ENCODE measurements around the gene KIRREL1. TPM values are rescaled to one million over a fixed set of nuclear protein-coding genes. Genes with fewer than 3 reads are reported as not detected.

KIRREL1 gene
- total RNA-seq, 2 donors from 2014 or later, result 22.8 to 26.5 TPM

DNA sequence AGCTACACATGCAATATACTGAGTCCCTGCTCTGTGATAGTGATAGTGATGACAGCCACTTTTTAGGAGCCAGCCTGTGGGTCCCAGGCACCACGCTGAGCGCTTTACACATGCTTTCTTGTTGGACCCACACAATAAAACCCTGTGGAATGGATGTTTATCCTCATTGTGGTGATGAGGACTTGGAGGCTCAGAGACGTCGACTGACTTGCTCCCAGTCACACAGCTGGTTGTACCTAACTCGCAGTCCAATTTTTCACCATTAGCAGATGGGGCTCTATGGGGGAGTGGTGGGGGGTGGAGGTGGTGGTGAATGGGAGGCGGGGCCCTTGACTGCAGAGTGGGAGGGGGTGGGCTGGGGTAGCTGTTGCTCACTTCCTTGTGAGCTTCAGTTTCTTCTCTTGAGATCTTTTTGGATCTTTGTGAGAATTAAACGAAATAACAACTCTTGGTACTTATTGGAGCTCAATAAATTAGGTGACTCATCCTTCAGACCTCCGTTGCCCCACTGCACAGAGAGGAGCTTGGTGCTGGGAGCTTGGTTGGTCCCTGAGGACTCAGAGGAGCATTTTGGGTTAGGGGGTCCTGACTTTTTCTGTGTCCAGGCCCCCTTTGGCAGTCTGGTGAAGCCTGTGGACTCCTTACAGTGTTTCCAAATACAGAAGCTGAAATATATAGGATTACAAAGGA, 125.4 kb downstream of the KIRREL1 start:
- no peaks in the 10 kb centered on the region for H3K36me3 ChIP-seq (ENCODE audit: control insufficient read depth, insufficient read depth, low read length)
- Mint-ChIP-seq H3K4me3 (no peak overlapping the region), H3K27me3 (ENCODE audit: insufficient read depth) (peaks cover 20% of the 10 kb centered on the region), H3K9me3 (no peaks in the 10 kb centered on the region), H3K27ac (no peak overlapping the region), H3K36me3 (ENCODE audit: low read depth) (no peaks in the 10 kb centered on the region), H3K4me1 (peaks cover 19% of the 10 kb centered on the region)
- H3K9ac ChIP-seq (ENCODE audit: extremely low read depth, low read length, poor library complexity, severe bottlenecking), result no peak overlapping the region
- H3K4me3 ChIP-seq (ENCODE audit: low read length), result no peak overlapping the region
- WGBS, 2 experiments (ENCODE audit: insufficient coverage in 1 of 2, insufficient read length in 1 of 2), result 65 to 74% methylated on average over 2 to 8 of the region's 8 CpGs
- no peak overlapping the region for H3K27ac ChIP-seq (ENCODE audit: low read depth, low read length)
- peak; percentile 44 for DNase-seq
- no peaks in the 10 kb centered on the region for H3K9me3 ChIP-seq (ENCODE audit: control insufficient read depth, low read length)
- TF ChIP-seq, protein P1, sequence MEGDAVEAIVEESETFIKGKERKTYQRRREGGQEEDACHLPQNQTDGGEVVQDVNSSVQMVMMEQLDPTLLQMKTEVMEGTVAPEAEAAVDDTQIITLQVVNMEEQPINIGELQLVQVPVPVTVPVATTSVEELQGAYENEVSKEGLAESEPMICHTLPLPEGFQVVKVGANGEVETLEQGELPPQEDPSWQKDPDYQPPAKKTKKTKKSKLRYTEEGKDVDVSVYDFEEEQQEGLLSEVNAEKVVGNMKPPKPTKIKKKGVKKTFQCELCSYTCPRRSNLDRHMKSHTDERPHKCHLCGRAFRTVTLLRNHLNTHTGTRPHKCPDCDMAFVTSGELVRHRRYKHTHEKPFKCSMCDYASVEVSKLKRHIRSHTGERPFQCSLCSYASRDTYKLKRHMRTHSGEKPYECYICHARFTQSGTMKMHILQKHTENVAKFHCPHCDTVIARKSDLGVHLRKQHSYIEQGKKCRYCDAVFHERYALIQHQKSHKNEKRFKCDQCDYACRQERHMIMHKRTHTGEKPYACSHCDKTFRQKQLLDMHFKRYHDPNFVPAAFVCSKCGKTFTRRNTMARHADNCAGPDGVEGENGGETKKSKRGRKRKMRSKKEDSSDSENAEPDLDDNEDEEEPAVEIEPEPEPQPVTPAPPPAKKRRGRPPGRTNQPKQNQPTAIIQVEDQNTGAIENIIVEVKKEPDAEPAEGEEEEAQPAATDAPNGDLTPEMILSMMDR (conservative IDR thresholded peaks at IDR 0.05), result no peak
- peaks cover 16% of the 10 kb centered on the region for H3K27me3 ChIP-seq (ENCODE audit: control insufficient read depth, insufficient read depth, low read length, poor library complexity, severe bottlenecking)
- H3K4me1 ChIP-seq (ENCODE audit: control insufficient read depth, insufficient read depth, low read length), result peaks cover 2% of the 10 kb centered on the region

- H3K36me3 Mint-ChIP-seq (ENCODE audit: low read depth), result no peaks in the 10 kb centered on the region
- Histone ChIP-seq H3K27ac (ENCODE audit: low read depth, low read length) (no peak overlapping the region), H3K4me1 (ENCODE audit: control insufficient read depth, insufficient read depth, low read length) (peaks cover 2% of the 10 kb centered on the region), H3K4me3 (ENCODE audit: low read length) (no peak overlapping the region), H3K36me3 (ENCODE audit: control insufficient read depth, insufficient read depth, low read length) (no peaks in the 10 kb centered on the region), H3K9ac (ENCODE audit: extremely low read depth, low read length, poor library complexity, severe bottlenecking) (no peak overlapping the region), H3K9me3 (ENCODE audit: control insufficient read depth, low read length) (no peaks in the 10 kb centered on the region), H3K27me3 (ENCODE audit: control insufficient read depth, insufficient read depth, low read length, poor library complexity, severe bottlenecking) (peaks cover 8% of the 10 kb centered on the region)
- WGBS, 2 experiments (ENCODE audit: insufficient coverage in 1 of 2, insufficient read length in 1 of 2), result 86 to 89% methylated on average over 3 to 5 of the region's 5 CpGs
- no peak overlapping the region for H3K27ac Mint-ChIP-seq
- H3K4me1 Mint-ChIP-seq, result peaks cover 20% of the 10 kb centered on the region
- no peak overlapping the region for H3K4me3 Mint-ChIP-seq
- H3K27me3 Mint-ChIP-seq (ENCODE audit: insufficient read depth), result peaks cover 8% of the 10 kb centered on the region
- peak; percentile 45 for DNase-seq
- no peaks in the 10 kb centered on the region for H3K9me3 Mint-ChIP-seq
- TF ChIP-seq, protein P1 (conservative IDR thresholded peaks at IDR 0.05), result no peak
Observed at GRCh38 chr1:158119976-158120653, 126.7 kb downstream of the KIRREL1 start.

- Mint-ChIP-seq H3K36me3 (ENCODE audit: low read depth) (no peaks in the 10 kb centered on the region), H3K4me1 (peaks cover 18% of the 10 kb centered on the region), H3K27ac (no peak overlapping the region), H3K27me3 (ENCODE audit: insufficient read depth) (no peaks in the 10 kb centered on the region), H3K9me3 (no peaks in the 10 kb centered on the region), H3K4me3 (no peak overlapping the region)
- DNase-seq, result peak; percentile 89
- Histone ChIP-seq H3K9me3 (ENCODE audit: control insufficient read depth, low read length) (no peaks in the 10 kb centered on the region), H3K4me3 (ENCODE audit: low read length) (no peak overlapping the region), H3K27me3 (ENCODE audit: control insufficient read depth, insufficient read depth, low read length, poor library complexity, severe bottlenecking) (no peaks in the 10 kb centered on the region), H3K4me1 (ENCODE audit: control insufficient read depth, insufficient read depth, low read length) (peaks cover 2% of the 10 kb centered on the region), H3K36me3 (ENCODE audit: control insufficient read depth, insufficient read depth, low read length) (no peaks in the 10 kb centered on the region), H3K9ac (ENCODE audit: extremely low read depth, low read length, poor library complexity, severe bottlenecking) (no peak overlapping the region), H3K27ac (ENCODE audit: low read depth, low read length) (no peak overlapping the region)
- TF ChIP-seq, protein P1 (conservative IDR thresholded peaks at IDR 0.05), result peak; percentile 91
- WGBS, 2 experiments (ENCODE audit: insufficient coverage in 1 of 2, insufficient read length in 1 of 2), result 38 to 39% methylated on average over 3 to 5 of the region's 5 CpGs
Observed at GRCh38 chr1:158121604-158122254, 128.3 kb downstream of the KIRREL1 start.

Data from endodermal cell (in vitro differentiated cells).